OCI-LY7 (cell line): ENCODE data around the gene KIF11. TPM values are rescaled to one million over a fixed set of nuclear protein-coding genes. Genes with fewer than 3 reads are reported as not detected.
A peak's percentile ranks its signal among the peaks of the same experiment; 100 is the strongest.

ENCODE experiments used
- BruUV-seq: library from RNA; stranded (reverse); fragments of 400-500 nt; replicated peaks from 2 replicates; lab custom pipeline; 2021; lab: Mats Ljungman, UMichigan
- CTCF ChIA-PET: fragments of 300-600 bp; sonication (Branson Sonifier 250); formaldehyde crosslinking; loops from one replicate; lab custom pipeline; 2022; ENCODE audit warnings: antibody characterized with exemption; ENCODE audit not compliant: unreplicated experiment; lab: Charles Lee
- POLR2A ChIA-PET: fragments of 300-600 bp; sonication (Branson Sonifier 250); formaldehyde crosslinking; loops from one replicate; lab custom pipeline; 2022; ENCODE audit warnings: antibody characterized with exemption; lab: Charles Lee
- DNase-seq: peaks from one replicate; pipeline ENCODE4 v3.0.0-alpha.2; 2015; ENCODE audit warnings: low spot score
- H2AFZ ChIP-seq: fragments of 200-600 bp; sonication (generic), shearing (Covaris generic); 2 replicates; pipeline ENCODE4 v1.6.1; 2014; ENCODE audit warnings: mild to moderate bottlenecking, antibody characterized with exemption, low read length, moderate library complexity
- H3K27ac ChIP-seq: fragments of 200-600 bp; sonication (generic); 2 replicates; pipeline ENCODE4 v1.5.1; 2014; ENCODE audit warnings: mixed run types, low read depth, mild to moderate bottlenecking, moderate library complexity, low read length, inconsistent platforms; ENCODE audit not compliant: poor library complexity, severe bottlenecking
- H3K36me3 ChIP-seq: fragments of 200-600 bp; sonication (generic); 2 replicates; pipeline ENCODE4 v1.6.1; 2014; ENCODE audit warnings: mild to moderate bottlenecking, antibody characterized with exemption, low read length, moderate library complexity, mixed read lengths; ENCODE audit not compliant: insufficient read depth
- H3K4me1 ChIP-seq: fragments of 200-600 bp; sonication (generic); 2 replicates; pipeline ENCODE4 v1.5.1; 2014; ENCODE audit warnings: mild to moderate bottlenecking, low read length; ENCODE audit not compliant: insufficient read depth, poor library complexity, severe bottlenecking
- H3K4me2 ChIP-seq: fragments of 200-600 bp; sonication (generic); 2 replicates; pipeline ENCODE4 v1.6.1; 2014; ENCODE audit warnings: mild to moderate bottlenecking, low read length
- H3K4me3 ChIP-seq: fragments of 200-600 bp; sonication (generic); 2 replicates; pipeline ENCODE4 v1.5.1; 2014; ENCODE audit warnings: mild to moderate bottlenecking, low read depth, low read length; ENCODE audit not compliant: poor library complexity, severe bottlenecking
- H3K79me2 ChIP-seq: fragments of 200-600 bp; sonication (generic); 2 replicates; pipeline ENCODE4 v1.6.1; 2016; ENCODE audit warnings: low read depth, mild to moderate bottlenecking, low read length, moderate library complexity, mixed read lengths; ENCODE audit not compliant: insufficient read depth
- H3K9me2 ChIP-seq: fragments of 200-600 bp; sonication (generic); 2 replicates; pipeline ENCODE4 v1.6.1; 2016; ENCODE audit warnings: mild to moderate bottlenecking, low read length, mixed read lengths; ENCODE audit not compliant: insufficient read depth
- H3K9me3 ChIP-seq: fragments of 200-600 bp; sonication (generic); 2 replicates; pipeline ENCODE4 v1.6.1; 2014; ENCODE audit warnings: mild to moderate bottlenecking, mixed run types, low read length, mixed read lengths
- H4K20me1 ChIP-seq: fragments of 200-600 bp; sonication (generic); 2 replicates; pipeline ENCODE4 v1.6.1; 2014; ENCODE audit warnings: mild to moderate bottlenecking, antibody characterized with exemption, low read length, moderate library complexity, mixed read lengths; ENCODE audit not compliant: insufficient read depth
- EZH2phosphoT487 ChIP-seq: fragments of 200-600 bp; sonication (generic); IDR thresholded peaks from 2 replicates; pipeline ENCODE4 v1.6.1; 2018; ENCODE audit warnings: low read depth, borderline replicate concordance, mild to moderate bottlenecking, mixed run types, antibody characterized with exemption, low read length, moderate library complexity, mixed read lengths
- intact Hi-C: fragments of 100-400 bp; cut with micrococcal nuclease; formaldehyde crosslinking; loops from one replicate; pipeline ENCODE4 v1.10.0; 2022; ENCODE audit not compliant: unreplicated experiment
- total RNA-seq, 2 experiments: library from RNA; depleted of rRNA in 1 of 2; stranded (reverse); fragments of >200 nt in 1 of 2; shearing (Covaris generic) in 1 of 2; gene quantifications; 2 replicates each; pipeline ENCODE4 v1.2.3, GENCODE V29; 2014 to 2022
- TF ChIP-seq, protein P1 (sequence below): fragments of 200-600 bp; sonication (generic); conservative IDR thresholded peaks from 2 replicates; pipeline ENCODE4 v1.5.1; 2014; ENCODE audit warnings: mild to moderate bottlenecking, antibody characterized with exemption, low read length, moderate library complexity, mixed read lengths

KIF11 gene
- total RNA-seq, 2 experiments from 2014 or later, result 71.8 to 103 TPM

DNA sequence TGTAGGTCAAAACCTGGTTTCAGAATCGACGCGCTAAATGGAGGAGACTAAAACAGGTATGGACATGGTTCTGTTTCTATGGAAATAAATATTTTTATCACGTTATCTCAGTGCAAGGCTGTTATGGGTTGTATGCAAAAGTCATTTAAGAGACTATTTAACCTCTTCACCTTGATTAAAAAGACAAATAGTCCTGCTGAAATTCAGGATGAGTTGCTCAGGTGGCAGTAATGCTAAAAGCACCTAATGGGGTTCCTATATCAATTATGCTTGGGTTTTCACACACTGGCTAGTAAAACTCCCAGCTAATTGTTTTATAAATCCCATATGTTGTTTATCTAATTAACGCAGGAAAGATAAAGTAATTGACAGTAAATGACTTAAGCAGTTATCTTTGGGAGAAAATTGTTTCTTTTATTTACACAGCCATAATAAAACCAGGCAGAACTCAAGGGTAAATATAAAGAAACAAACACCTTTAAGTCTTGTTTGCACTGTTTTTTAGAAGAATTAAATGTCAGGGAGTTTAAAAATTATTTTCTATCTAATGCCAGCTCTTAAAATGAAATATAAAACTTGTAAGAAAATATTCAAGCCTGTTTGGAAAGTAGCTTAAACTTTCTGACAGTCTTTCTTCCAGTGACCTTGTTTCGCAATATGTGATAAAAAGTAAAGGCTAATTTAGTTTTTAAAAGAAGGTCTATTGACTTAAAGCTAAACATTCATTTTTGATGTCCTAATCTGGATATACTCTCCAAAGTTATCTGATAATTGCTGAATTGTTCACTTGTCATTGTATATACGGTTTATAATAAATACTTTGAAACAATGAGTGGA is 100.0 kb downstream of the KIF11 start:
- ChIA-PET CTCF (no interaction called here), POLR2A (interaction anchor here (0.8 to 1.4 kb wide), 5 partner anchors 12 to 64 kb away, joined by 3 to 4 read pairs (median 3); no protein-coding TSS in a partner anchor)
- intact Hi-C loops, result no loop called here
- no peak overlapping the region for H3K4me3 ChIP-seq
- H3K9me3 ChIP-seq, result no peaks in the 10 kb centered on the region
- no peak overlapping the region for H3K4me2 ChIP-seq
- no peak overlapping the region for H2AFZ ChIP-seq
- peak; percentile 58; the same call in 1 of the 2 replicates for TF ChIP-seq EZH2phosphoT487
- TF ChIP-seq, protein P1, sequence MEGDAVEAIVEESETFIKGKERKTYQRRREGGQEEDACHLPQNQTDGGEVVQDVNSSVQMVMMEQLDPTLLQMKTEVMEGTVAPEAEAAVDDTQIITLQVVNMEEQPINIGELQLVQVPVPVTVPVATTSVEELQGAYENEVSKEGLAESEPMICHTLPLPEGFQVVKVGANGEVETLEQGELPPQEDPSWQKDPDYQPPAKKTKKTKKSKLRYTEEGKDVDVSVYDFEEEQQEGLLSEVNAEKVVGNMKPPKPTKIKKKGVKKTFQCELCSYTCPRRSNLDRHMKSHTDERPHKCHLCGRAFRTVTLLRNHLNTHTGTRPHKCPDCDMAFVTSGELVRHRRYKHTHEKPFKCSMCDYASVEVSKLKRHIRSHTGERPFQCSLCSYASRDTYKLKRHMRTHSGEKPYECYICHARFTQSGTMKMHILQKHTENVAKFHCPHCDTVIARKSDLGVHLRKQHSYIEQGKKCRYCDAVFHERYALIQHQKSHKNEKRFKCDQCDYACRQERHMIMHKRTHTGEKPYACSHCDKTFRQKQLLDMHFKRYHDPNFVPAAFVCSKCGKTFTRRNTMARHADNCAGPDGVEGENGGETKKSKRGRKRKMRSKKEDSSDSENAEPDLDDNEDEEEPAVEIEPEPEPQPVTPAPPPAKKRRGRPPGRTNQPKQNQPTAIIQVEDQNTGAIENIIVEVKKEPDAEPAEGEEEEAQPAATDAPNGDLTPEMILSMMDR, result no peak
- no TSS peak for BruUV-seq
- no peaks in the 10 kb centered on the region for H3K79me2 ChIP-seq
- no peaks in the 10 kb centered on the region for H4K20me1 ChIP-seq
- no peak overlapping the region for H3K27ac ChIP-seq
- peaks cover 35% of the 10 kb centered on the region for H3K4me1 ChIP-seq
- H3K9me2 ChIP-seq, result no peaks in the 10 kb centered on the region
- H3K36me3 ChIP-seq, result no peaks in the 10 kb centered on the region
- no peak for DNase-seq

DNA sequence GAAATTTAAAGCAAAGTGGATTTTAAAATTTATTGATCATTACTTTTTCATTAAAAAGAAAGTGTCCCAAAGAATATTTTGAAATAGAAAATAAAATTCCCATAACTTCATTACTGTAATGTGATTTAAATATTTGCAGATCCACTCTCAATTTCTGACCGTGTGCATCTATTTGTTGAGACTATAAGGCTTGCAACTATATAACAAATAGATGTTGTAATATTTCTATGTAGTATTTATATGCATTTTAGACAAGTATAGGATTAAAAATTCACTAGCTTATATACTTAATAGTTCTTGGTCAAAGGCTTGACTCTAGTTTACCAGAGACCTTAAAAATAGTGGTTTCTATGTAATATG is 100.6 kb downstream of the KIF11 start:
- CTCF ChIA-PET, result no interaction called here
- H4K20me1 ChIP-seq, result no peaks in the 10 kb centered on the region
- no peak overlapping the region for H3K4me2 ChIP-seq
- no peaks in the 10 kb centered on the region for H3K9me3 ChIP-seq
- H3K4me3 ChIP-seq, result no peak overlapping the region
- H3K79me2 ChIP-seq, result no peaks in the 10 kb centered on the region
- peaks cover 39% of the 10 kb centered on the region for H3K4me1 ChIP-seq
- no peak overlapping the region for H3K27ac ChIP-seq
- BruUV-seq, result no TSS peak
- TF ChIP-seq EZH2phosphoT487, result no peak
- TF ChIP-seq, protein P1, result no peak
- no peak for DNase-seq
- POLR2A ChIA-PET, result interaction anchor here (0.7 to 1.4 kb wide), 4 partner anchors 30 to 50 kb away, joined by 3 to 4 read pairs (median 3); no protein-coding TSS in a partner anchor
- H3K36me3 ChIP-seq, result no peaks in the 10 kb centered on the region
- no peak overlapping the region for H2AFZ ChIP-seq
- no peaks in the 10 kb centered on the region for H3K9me2 ChIP-seq
- intact Hi-C loops, result no loop called here
